GM19239 (cell line): ENCODE data around the gene COQ2.
"Not testable (repeated sequence)": the region's sequence is repeated elsewhere in the genome, so short reads cannot be mapped to it uniquely, and the experiment has no call there.

Source experiments
- DNase-seq: peaks from one replicate; pipeline ENCODE4 v3.0.0; 2011; ENCODE audit warnings: low spot score; ENCODE audit not compliant: insufficient read length
- FAIRE-seq: peaks from 2 replicates; lab custom pipeline; 2011; peaks lifted over from hg19 to GRCh38; lab: Jason Lieb, UNC

Gene COQ2

DNA sequence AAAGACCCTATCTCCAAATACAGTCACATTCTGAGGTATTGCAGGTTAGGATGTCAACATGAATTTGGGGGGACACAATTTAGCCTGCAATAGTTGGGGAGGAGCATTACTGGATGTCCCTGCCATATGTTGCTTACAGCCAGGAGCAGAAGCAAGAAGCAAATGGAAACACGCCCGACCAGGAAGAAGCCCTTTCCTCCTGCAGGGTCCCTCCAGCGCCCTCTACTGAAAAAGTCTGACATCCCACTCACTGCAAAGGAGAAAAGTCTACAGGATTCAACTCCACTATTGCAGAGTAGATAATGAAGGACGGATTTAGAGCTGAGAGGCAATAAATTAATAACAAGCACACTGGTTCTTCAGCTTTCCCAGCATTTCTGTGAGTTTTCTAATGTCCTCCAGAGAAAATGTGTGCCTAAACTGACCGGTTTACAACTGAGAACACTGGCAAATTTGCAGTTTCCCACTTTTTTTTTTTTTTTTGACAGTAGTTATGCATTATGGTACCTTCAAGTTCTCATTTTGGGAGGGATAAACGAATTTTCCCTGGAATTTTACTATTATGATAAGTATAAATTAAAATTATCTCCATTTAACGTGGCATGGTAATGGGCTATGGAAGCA lies 31.7 kb downstream of the COQ2 start:
- DNase-seq (no peak), FAIRE-seq (peak; percentile 99)

DNA sequence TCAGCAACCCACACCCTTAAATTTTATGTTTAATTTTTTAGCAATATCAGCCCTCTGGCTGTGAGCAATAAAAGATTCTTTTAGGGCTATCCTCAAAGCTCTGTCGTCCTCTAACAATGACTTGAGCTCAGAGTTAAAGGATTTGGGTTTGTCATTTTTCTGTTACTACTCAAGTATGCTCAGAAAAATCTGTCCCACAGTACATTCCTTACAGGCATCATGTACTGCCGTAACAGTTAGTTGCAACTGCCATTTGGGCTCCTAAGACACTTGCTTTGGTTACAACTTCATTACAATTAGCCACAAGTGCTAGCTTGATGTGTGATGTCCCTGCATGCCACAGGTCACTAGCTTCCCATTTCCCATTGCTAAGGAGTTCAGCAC lies 33.2 kb downstream of the COQ2 start:
- DNase-seq (no peak), FAIRE-seq (no peak)

DNA sequence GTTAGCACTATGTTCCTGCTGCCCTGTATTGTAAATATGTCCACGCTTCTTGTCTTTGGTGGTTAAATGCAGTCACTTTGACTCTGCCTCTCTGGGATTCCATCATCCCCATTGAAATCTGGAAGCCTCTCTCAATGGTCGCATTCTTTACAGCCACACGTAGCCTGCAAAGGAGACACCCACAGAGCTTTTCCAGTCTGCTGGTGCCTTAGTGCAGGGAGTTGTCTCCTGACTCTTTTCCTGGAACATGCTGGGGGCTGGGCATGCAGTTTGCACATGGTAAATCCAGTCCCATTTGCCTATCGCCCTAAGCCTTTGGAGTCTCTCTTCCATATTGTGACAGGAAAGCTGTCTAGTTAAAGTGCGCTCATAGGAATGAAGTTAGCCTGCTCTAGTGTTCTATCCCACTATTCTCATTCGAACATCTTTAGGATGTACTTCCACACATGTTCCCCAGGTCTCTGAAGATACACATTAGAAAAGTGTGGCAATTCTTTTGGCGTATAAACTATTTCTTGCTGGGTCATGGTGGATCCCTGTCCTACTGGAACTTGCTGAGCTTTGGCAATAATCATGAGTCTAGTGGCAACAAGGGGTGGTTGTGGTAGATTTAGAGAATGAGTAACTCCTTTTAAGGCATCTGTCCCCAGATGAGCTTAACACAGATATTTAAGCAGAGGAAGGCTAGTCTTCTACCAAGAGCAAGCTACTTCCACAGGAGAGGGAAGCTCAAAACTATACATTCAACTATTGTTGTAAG lies 33.7 kb downstream of the COQ2 start:
- DNase-seq (no peak), FAIRE-seq (no peak)

DNA sequence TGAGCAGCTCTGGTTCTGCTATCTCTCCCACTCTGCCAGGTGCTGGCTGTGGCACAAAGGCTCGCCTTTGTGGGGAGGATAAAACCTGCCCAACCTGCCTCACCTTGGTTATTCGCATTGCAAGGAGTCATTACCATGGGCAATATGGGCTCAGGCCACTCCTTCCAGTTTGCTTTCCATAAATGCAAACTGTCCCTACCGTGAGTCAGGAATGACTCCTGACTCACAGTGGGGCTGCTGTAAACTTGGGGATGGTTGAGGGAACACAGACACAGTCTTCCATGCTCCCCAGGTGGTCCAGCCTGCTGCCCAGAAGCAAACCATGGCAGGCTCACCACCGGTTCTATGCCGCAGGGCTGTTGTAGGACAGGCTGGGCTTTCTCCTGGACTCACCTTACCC lies 36.1 kb downstream of the COQ2 start:
- FAIRE-seq, result no peak
- DNase-seq, result no peak

DNA sequence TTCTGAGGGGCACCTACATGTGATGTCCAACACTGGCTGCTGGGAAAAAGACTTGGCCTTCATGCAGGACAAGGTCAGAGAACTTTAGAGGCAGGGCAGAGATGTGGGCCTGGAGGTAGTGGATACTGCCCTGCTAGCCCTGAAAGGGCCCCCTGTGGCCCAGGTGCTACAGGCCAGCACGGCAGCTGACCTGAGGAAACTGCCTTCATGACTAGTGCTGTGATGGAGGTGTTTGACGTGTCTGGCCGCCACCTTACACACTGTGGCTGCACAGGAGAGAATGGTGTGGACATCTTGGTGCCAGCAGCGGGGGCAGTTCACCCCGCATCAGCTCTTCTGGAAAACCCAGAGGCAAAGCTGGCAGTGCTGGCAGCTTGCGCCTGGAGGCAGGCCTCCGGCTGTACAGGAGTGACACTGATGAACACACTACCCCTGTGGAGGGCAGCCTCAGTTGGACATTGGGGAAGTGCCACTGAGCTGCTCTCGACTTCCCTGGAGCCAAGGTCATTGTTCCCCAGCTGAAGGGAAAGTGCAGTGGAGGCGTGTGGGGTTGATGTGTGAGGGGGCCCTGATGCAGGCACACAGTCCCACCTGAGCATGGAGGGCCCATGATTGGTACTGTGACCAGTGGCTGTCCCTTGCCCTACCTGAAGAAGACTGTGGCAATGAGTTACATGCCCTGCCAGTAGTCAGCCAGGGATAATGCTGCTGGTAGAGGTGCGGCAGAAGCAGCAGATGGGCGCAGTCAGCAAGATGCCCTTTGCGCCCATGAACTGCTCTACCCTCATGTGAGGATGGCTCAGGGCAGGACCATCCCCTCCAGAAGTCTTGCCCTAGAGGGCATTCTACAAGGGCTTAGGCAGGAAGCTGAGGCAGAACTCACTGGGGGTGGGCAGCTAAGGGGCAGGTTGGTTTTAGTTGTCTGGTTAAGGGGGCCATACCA lies 36.9 kb downstream of the COQ2 start:
- FAIRE-seq (no peak), DNase-seq (no peak)

DNA sequence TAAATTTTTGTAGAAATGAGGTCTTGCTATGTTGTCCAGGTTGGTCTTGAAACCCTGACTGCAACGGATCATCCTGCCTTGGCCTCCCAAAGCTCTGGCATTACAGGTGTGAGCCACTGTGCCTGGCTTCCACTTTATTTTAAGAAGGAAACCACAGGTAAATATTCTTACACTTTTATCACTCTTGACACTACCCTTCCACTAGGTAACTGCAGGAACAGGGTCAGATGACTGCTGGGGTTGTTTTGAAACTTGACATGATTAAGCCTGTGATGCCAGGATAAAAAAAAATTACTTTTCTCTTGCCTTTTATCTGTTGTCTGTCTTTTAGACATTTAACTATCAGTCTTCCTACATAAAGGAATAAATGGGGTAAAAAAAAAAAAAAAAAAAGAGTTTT lies 43.5 kb downstream of the COQ2 start:
- no peak for DNase-seq
- peak; percentile 68 for FAIRE-seq

DNA sequence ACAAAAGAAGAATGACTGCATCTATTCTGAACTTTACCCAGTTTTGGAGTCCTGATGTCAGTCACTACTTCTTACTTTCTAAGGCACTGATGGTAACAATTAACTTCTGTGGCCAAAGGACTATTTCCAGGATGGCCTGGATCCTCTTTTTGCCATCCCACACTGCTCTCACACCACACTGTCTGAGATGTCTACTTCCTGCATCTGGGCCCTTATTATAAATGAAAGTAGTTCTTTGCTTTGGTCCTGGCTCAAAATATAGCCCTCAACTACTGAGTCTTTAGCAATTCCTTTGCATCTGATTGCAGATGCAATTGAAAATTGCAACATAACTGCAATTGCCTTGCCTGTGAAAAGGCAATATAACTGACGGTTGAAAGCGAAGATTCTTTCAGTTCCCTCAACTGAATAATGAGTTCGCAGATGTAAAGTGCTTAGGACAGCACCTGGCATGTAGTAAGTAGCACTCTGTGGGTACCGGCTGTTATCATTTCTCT lies 44.2 kb downstream of the COQ2 start:
- FAIRE-seq (peak; percentile 98), DNase-seq (no peak)

DNA sequence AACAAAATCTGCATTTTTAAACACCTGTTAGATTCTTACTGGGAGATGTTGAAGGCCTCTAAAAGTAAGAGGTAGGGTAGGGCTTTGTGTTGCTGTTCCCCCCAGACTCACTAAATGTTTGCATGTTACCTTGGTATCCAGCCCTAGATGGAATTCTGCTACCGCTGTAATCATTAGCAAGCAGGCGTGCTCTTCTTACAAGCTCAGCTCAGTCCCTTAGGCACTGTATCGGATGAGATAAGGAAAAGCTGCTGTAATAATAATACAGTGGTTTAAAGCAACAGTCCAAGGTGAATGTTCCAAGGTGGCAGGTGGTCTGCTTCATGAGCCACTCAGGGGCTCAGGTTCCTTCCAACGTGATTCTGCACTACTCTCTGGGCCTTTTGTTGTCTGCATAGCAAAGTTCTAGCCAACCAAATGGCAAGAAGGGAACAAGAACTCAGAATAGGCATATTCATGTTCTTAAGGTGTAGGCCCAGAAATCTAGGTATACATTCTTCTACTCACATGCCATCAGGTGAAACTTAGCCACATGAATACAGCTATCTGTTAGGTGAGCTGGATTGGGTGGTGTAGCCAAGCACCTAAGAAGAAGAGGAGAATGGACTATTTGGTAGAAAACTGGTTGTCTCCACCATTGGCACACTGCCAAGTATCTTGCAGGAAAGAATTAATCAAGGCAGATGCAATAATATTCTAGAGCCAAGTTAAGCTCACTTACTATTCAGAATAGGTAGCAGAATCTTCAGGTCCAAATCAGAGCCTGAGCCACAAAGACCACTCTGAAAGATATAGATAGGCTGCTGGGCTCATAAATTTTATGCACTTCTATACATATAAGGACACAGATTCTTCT lies 46.0 kb downstream of the COQ2 start:
- FAIRE-seq (no peak), DNase-seq (no peak)

DNA sequence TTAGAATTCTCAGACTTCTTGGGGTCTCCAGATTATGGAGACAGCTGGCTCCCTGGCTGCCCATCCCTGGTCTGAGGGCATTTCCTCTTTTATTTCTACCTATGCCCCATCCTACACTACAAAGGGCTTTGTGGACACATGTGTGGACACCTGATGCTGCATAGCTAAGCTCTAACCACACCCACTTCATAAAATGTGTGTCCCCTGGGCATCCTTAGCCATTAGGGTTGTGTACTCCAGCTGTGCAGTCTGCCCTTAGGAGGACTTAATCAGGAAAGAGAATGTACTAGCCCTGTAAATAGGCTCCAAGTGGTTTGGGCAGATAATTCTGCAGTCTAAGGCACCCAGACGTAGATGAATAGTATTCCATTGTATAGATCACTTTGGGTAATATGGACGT lies 47.0 kb downstream of the COQ2 start:
- no peak for FAIRE-seq
- DNase-seq, result no peak

DNA sequence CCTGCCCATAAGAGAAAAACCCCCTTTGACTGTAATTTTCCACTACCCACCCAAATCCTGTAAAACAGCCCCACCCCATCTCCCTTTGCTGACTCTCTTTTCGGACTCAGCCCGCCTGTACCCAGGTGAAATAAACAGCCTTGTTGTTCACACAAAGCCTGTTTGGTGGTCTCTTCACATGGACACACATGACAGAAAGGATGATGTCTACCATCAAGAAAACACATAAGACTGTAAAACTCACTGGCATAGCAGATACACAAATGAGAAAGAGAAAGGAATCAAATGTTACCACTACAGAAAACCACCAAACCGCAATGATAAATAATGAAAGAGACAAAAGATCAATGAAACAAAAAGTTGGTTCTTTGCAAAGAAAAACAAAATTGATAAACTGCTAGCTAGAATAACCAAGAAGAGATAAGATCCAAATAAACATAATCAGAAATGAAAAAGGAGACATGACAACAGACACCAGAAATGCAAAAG lies 48.9 kb downstream of the COQ2 start:
- not testable (repeated sequence) for DNase-seq
- peak; percentile 78 for FAIRE-seq

DNA sequence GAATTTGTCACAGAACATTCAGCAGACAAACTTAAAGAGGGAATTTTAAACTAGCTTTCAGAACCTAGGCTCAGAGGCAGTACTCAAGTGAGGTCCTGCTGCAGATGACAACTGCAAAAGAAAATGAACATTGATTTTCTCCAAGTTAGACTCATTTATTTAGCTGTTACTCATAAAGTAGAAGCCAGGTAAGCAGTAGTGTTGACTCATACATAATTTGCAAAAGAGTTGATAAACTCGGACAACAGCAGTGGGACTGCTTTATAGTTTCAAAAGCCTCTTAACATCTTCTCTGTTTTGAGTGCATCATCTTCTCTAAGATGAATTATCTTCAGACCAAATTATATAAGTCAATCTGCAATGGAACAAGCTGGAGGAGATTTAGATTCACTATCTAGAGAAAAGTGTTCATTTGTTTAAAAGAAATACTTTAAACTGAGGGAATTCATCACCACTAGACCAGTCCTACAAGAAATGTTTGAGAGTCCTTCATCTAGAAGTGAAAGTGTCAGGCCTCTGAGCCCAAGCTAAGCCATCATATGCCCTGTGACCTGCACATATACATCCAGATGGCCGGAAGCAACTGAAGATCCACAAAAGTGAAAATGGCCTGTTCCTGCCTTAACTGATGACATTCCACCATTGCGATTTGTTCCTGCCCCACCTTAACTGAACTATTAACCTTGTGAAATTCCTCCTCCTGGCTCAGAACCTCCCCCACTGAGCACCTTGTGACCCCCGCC lies 49.5 kb downstream of the COQ2 start:
- no peak for DNase-seq
- peak; percentile 87 for FAIRE-seq

DNA sequence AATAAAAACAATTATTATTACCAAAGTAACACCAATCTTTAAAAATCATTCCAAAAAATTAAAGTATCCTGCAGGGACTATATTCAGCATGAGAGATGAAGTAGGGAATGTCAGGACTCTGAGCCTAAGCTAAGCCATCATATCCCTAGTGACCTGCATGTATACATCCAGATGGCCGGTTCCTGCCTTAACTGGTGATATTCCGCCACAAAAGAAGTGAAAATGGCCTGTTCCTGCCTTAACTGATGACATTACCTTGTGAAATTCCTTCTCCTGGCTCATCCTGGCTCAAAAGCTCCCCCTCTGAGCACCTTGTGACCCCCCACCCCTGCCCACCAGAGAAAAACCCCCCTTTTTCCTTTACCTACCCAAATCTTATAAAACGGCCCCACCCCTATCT lies 50.2 kb downstream of the COQ2 start:
- FAIRE-seq, result peak; percentile 44
- DNase-seq, result not testable (repeated sequence)

DNA sequence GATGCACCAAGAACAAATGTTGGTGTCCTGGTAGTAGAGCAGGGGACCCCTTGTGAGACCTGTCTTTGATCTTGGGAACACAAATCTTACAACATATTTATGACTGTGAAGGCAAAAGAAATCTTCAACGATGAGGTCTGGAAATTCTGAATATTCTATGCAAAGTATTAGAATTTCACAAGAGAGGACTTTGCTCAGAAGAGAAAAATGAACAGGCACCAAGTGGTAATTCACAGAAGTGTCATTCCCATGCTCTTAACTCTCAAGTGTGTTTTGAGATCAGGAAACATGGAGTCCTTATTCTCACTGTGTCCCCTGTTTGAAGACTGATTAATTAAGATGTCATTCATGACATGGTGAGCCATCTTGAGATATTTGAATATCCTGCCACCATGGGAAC lies 52.5 kb downstream of the COQ2 start:
- no peak for FAIRE-seq
- DNase-seq, result no peak

DNA sequence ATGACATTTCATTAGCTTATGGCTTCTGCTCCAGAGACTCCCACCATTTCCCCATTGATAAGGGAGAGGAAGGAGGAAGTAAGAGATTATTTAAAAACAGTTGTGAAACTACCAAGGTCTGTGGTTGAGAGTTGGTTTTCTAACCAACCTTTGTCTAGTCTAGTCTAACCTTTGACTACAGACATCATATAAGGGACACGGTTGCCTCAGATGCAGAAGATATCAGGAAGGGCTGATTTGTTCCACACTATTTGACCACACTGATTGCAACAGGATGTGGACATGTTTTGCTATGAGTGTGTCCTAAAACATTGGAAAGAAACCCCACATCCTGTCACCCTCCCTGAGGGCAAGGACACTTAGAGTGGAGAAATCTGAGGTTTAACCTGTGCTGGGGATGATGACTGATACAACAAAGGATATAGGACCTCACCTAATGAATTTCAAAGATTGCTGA lies 53.0 kb downstream of the COQ2 start:
- DNase-seq, result no peak

DNA sequence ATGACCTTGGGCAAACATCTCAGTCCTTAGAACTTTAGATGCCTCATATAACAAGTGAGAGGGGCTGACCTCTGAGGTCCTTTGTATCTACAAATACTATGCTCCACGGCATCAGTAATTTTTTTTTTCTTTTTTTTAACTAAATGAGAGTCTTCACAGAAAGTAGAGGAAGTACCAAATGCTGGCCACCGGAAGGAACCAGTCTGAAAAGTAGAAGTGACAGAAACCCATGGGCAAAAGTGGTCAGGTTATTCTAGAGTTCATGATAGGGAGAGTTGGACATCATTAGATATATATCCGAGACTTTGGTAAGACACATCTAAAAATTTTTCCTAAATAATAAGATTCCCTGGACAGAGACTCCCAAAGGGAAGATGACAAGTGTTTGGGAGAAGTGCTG lies 53.7 kb downstream of the COQ2 start:
- FAIRE-seq (no peak), DNase-seq (no peak)

More for the DNA sequence above, 53.0 kb downstream of the COQ2 start:
- FAIRE-seq, result peak; percentile 98

DNA sequence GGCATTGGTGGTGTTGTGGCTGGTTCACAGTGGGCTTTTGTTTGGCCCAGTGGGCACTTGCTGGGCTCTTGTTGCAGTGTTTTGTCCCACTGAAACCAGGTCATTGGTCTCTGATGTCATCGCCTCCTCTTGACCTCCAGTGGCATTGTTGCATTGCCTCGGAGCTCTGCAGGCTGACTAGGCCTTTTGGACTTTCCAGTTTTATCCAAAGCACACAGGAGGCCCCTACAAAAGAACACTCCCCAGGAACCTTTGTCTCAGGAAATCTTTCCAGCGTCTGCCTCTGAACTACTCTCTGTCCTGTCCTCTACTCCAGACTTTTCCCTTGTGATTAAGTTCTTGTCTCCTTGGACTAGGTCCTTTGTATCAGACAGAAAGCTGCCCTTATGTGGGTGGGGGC lies 54.8 kb downstream of the COQ2 start:
- FAIRE-seq, result no peak
- no peak for DNase-seq

DNA sequence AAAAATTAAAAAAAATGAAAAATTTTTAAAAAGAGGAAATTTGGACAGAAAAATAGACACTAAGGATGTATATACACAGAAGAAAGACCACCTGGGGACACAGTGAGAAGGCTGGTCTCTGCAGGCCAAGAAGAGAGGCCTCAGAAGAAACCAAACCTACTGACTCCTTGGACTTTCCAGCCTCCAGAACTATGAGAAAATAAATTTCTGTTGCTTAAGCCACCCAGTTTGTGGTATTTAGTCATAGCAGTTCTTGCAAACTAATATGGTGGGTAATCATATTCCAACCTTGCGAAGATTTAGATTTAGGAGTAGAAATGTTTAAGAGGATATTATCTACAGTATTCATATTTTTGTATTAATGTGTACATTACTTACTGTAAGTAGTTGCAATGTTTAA lies 56.4 kb downstream of the COQ2 start:
- peak; percentile 35 for FAIRE-seq
- no peak for DNase-seq

DNA sequence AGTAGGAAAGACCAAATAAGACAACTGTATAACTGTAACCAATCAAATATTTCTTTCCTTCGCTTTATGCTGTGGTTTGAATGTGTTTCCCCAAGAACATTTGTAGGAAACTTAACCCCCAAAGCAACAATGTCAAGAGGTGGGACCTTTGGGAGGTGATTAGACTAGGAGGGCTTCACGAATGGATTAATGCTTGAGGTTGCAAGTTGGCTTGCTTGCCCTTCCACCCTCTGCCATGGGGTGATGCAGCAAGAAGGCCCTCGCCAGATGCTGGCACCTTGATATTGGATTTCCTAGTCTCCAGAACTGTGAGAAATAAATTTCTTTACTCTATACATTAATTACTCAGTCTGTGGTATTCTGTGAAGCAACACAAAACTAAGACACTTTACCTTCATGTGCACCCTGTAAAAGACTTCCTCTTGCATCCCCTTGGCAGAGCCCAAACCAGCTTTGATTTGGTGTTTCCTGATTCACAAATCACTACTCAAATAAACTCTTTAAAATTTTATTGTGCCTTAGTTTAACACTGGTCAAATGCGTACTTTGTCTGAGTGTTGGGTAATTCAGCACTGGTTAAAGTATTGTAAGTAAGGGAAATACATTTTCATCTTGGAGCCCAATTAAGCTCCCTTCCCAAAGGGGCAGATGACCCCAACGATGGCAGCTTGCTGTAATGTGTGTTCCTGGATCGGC lies 59.9 kb downstream of the COQ2 start:
- FAIRE-seq (peak; percentile 63), DNase-seq (no peak)
